GM03348 (cell line): ENCODE data around the gene LCE1F.

Experiments used
- DNase-seq: peaks from one replicate; pipeline ENCODE4 v3.0.0; 2012; ENCODE audit warnings: low spot score

The LCE1F gene

GRCh38 chr1:152776361-152776760, 1.4 kb downstream of the LCE1F start:
- DNase-seq: no peak

- no peak for DNase-seq
These were observed 2.7 kb downstream of the LCE1F start for GRCh38 chr1:152777510-152778137.

GRCh38 chr1:152783095-152783494, 8.2 kb downstream of the LCE1F start:
- no peak for DNase-seq

GRCh38 chr1:152786077-152786476, 11.1 kb downstream of the LCE1F start, which contains the start of gene LCE1E:
Gene LCE1E, plus strand, starts transcription at chr1:152786257. Its CDS starts 1,043 bp downstream, at chr1:152787300.
- DNase-seq: no peak

- no peak for DNase-seq
These were observed 20.7 kb downstream of the LCE1F start for GRCh38 chr1:152795686-152796085.

GRCh38 chr1:152796421-152796820, 21.5 kb downstream of the LCE1F start, which contains the start of gene LCE1D:
Gene LCE1D, plus strand, starts transcription at chr1:152796721. Its CDS starts 1,074 bp downstream, at chr1:152797795.
- DNase-seq: no peak

GRCh38 chr1:152801333-152801732, 26.4 kb downstream of the LCE1F start:
- DNase-seq: no peak

- no peak for DNase-seq
These were observed 31.6 kb downstream of the LCE1F start, which contains the start of gene LCE1C for GRCh38 chr1:152806576-152806975. Gene LCE1C, minus strand, starts transcription at chr1:152806651. Its CDS starts 1,173 bp downstream, at chr1:152805478.

GRCh38 chr1:152811050-152811449, 36.1 kb downstream of the LCE1F start:
- DNase-seq: no peak

GRCh38 chr1:152811671-152812070, 36.7 kb downstream of the LCE1F start, which contains the start of gene LCE1B:
Gene LCE1B, plus strand, starts transcription at chr1:152811971. Its CDS starts 476 bp downstream, at chr1:152812447.
- DNase-seq: no peak

GRCh38 chr1:152817309-152817708, 42.4 kb downstream of the LCE1F start:
- DNase-seq: no peak

- DNase-seq: no peak
These were observed 48.4 kb downstream of the LCE1F start for GRCh38 chr1:152823294-152823693.

- DNase-seq: no peak
These were observed 50.0 kb downstream of the LCE1F start for GRCh38 chr1:152824964-152825363.
